MCF 10A (cell line): ENCODE measurements around the gene C2orf78. TPM values are rescaled to one million over a fixed set of nuclear protein-coding genes. Genes with fewer than 3 reads are reported as not detected.

Source experiments
- BruUV-seq: library from RNA; stranded (reverse); fragments of 400-500 nt; replicated peaks from 2 replicates; lab custom pipeline; 2021; lab: Mats Ljungman, UMichigan
- CTCF ChIA-PET: fragments of 300-600 bp; sonication (Branson Sonifier 250); formaldehyde crosslinking; extraction: SDS; loops from one replicate; lab custom pipeline; 2021; ENCODE audit warnings: antibody characterized with exemption, inconsistent platforms; lab: Yijun Ruan, JAX
- POLR2A ChIA-PET: fragments of 300-600, 350-650 bp; sonication (Branson Sonifier 250); formaldehyde crosslinking; extraction: SDS; loops from one replicate; lab custom pipeline; 2020; ENCODE audit warnings: antibody characterized with exemption, inconsistent platforms; lab: Yijun Ruan, JAX
- DNase-seq: peaks from one replicate; pipeline ENCODE4 v3.0.0-alpha.2; 2018; ENCODE audit not compliant: unreplicated experiment
- H3K27ac Mint-ChIP-seq: one replicate; pipeline ENCODE4 v1.8.0; 2022; ENCODE audit warnings: mild to moderate bottlenecking, low read depth, mixed read lengths; ENCODE audit not compliant: unreplicated experiment
- H3K27me3 Mint-ChIP-seq: one replicate; pipeline ENCODE4 v1.8.0; 2022; ENCODE audit warnings: mixed read lengths; ENCODE audit not compliant: insufficient read depth, unreplicated experiment
- H3K36me3 Mint-ChIP-seq: one replicate; pipeline ENCODE4 v1.8.0; 2022; ENCODE audit warnings: mild to moderate bottlenecking, moderate library complexity, mixed read lengths; ENCODE audit not compliant: insufficient read depth, unreplicated experiment
- H3K4me1 Mint-ChIP-seq: one replicate; pipeline ENCODE4 v1.8.0; 2022; ENCODE audit warnings: mixed read lengths; ENCODE audit not compliant: insufficient read depth, unreplicated experiment
- H3K4me3 Mint-ChIP-seq: one replicate; pipeline ENCODE4 v1.8.0; 2022; ENCODE audit warnings: mild to moderate bottlenecking, moderate library complexity, mixed read lengths; ENCODE audit not compliant: unreplicated experiment
- H3K9me3 Mint-ChIP-seq: one replicate; pipeline ENCODE4 v1.8.0; 2022; ENCODE audit warnings: mixed read lengths; ENCODE audit not compliant: unreplicated experiment
- intact Hi-C: fragments of 100-400 bp; cut with micrococcal nuclease; formaldehyde crosslinking; loops from 2 replicates; pipeline ENCODE4 v1.14.1; 2022
- total RNA-seq: library from RNA; stranded (reverse); gene quantifications from 2 replicates; pipeline ENCODE4 v1.2.3, GENCODE V29; 2022
- TF ChIP-seq, protein P1 (sequence below): fragments of 200-600 bp; IDR thresholded peaks from one replicate; pipeline ENCODE4 v1.8.0; 2022; ENCODE audit warnings: antibody characterized with exemption, mild to moderate bottlenecking; ENCODE audit not compliant: unreplicated experiment

Gene C2orf78
- total RNA-seq, 1 experiment from 2014 or later = not detected

DNA sequence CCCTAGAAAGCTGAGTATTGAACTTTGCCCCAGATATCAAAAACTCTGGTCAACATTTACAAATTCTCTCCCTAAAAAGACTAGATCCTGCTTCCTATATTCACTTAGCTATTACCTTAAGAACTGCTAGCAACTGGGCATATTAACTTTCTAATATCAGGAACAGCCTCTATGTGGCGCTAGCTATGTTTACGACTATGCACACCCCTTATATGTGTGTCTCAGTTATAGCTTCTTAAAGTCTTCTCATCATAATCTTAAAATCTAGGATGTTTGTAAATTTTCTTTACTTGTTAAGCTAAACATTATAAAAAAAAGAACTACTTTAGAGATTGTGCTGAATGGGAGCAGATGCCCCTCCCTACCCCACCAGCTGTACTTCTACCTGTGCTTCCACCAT is 43.0 kb downstream of the C2orf78 start:
- Mint-ChIP-seq H3K4me1 (peaks cover 28% of the 10 kb centered on the region), H3K27me3 (no peaks in the 10 kb centered on the region), H3K27ac (no peak overlapping the region), H3K36me3 (peaks cover 7% of the 10 kb centered on the region), H3K4me3 (no peak overlapping the region), H3K9me3 (no peaks in the 10 kb centered on the region)
- intact Hi-C loops = no loop called here
- TF ChIP-seq, protein P1, sequence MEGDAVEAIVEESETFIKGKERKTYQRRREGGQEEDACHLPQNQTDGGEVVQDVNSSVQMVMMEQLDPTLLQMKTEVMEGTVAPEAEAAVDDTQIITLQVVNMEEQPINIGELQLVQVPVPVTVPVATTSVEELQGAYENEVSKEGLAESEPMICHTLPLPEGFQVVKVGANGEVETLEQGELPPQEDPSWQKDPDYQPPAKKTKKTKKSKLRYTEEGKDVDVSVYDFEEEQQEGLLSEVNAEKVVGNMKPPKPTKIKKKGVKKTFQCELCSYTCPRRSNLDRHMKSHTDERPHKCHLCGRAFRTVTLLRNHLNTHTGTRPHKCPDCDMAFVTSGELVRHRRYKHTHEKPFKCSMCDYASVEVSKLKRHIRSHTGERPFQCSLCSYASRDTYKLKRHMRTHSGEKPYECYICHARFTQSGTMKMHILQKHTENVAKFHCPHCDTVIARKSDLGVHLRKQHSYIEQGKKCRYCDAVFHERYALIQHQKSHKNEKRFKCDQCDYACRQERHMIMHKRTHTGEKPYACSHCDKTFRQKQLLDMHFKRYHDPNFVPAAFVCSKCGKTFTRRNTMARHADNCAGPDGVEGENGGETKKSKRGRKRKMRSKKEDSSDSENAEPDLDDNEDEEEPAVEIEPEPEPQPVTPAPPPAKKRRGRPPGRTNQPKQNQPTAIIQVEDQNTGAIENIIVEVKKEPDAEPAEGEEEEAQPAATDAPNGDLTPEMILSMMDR = peak; percentile 23
- peak; percentile 51 for DNase-seq
- ChIA-PET CTCF (interaction anchor here (0.6 to 7.4 kb wide), 19 partner anchors 12 to 564 kb away, joined by 3 to 137 read pairs (median 3); partner anchors contain the start of genes BOLA3 and TPRKB), POLR2A (interaction anchor here (0.6 to 1.2 kb wide), 5 partner anchors 19 to 613 kb away, joined by 3 to 4 read pairs (median 3); partner anchors contain the start of gene MOB1A)
- no TSS peak for BruUV-seq

DNA sequence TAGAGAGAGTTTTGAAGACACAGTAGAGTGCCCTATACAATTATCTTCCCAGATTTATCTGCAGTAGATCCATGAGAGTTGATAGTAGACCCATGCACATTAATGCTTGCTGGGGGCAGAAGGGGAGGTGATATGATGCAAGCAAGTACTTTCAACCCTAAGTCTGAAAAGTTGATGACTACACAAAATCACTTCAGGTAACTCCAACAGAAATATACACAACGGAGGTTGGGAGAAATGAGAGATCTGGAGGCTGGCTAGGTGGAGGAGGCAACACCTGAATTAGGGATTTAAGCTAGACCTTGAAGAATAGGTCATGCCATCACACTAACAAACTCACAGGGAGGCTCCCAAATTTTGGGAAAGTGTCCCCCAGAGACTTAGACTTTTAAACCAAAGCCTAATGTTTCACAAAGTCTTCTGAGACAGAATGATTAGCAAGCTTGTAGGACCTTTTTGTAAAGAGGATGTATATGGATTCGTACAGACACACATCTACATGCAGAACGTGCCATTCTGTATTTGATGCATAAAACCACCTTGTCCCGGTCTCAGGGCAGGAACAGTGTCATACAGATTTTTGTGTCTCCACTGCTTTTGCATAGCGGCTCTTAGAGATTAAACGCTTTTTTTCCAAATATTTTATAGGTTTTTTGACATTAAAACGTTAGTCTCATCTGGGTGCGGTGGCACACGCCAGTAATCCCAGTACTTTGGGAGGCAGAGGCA is 43.8 kb downstream of the C2orf78 start:
- peaks cover 15% of the 10 kb centered on the region for H3K36me3 Mint-ChIP-seq
- DNase-seq = no peak
- intact Hi-C loops = loop anchor here (2.0 kb wide), 1 partner anchor 155 kb away; no protein-coding TSS in a partner anchor
- TF ChIP-seq, protein P1 = no peak
- no peaks in the 10 kb centered on the region for H3K27me3 Mint-ChIP-seq
- peak overlapping the region; percentile 98 for H3K27ac Mint-ChIP-seq
- H3K9me3 Mint-ChIP-seq = no peaks in the 10 kb centered on the region
- ChIA-PET POLR2A (interaction anchor here (0.5 to 1.7 kb wide), 34 partner anchors 10 to 612 kb away, joined by 3 to 21 read pairs (median 5); partner anchors contain the start of genes DGUOK, DUSP11, MOB1A and MTHFD2), CTCF (interaction anchor here (0.6 to 7.4 kb wide), 18 partner anchors 11 to 571 kb away, joined by 3 to 137 read pairs (median 4); partner anchors contain the start of gene BOLA3)
- H3K4me1 Mint-ChIP-seq = peaks cover 33% of the 10 kb centered on the region
- BruUV-seq = no TSS peak
- H3K4me3 Mint-ChIP-seq = peak overlapping the region; percentile 6

DNA sequence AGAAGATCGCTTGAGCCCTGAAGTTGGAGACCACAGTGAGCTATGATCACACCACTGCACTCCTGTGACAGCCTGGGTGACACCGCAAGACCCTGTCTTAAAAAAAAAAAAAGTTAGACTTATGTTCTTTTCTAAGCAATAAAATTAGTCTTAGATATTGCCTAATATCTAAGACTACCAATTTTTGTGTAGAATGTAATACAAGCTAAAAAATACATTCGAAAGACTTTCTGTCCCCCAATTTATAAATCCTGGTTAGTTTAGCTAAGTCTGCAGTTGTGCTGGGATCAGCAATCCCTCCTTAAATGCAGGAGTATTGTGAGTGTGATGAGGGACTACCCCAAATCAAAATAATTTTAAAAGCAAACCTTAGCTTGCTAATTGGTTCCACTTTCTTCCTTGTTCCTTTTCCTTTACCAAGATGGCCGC is 44.4 kb downstream of the C2orf78 start:
- H3K36me3 Mint-ChIP-seq = peaks cover 20% of the 10 kb centered on the region
- no TSS peak for BruUV-seq
- H3K27ac Mint-ChIP-seq = peak overlapping the region; percentile 98
- CTCF ChIA-PET = interaction anchor here (0.6 to 7.4 kb wide), 15 partner anchors 26 to 571 kb away, joined by 3 to 137 read pairs (median 3); partner anchors contain the start of gene BOLA3
- DNase-seq = no peak
- no peaks in the 10 kb centered on the region for H3K27me3 Mint-ChIP-seq
- intact Hi-C loops = loop anchor here (2.0 kb wide), 1 partner anchor 154 kb away; no protein-coding TSS in a partner anchor
- POLR2A ChIA-PET = interaction anchor here (0.6 to 1.7 kb wide), 38 partner anchors 9 to 506 kb away, joined by 3 to 21 read pairs (median 5); partner anchors contain the start of genes DGUOK, DUSP11, MOB1A and MTHFD2
- TF ChIP-seq, protein P1 = no peak
- H3K9me3 Mint-ChIP-seq = no peaks in the 10 kb centered on the region
- H3K4me3 Mint-ChIP-seq = peak overlapping the region; percentile 82
- peaks cover 33% of the 10 kb centered on the region for H3K4me1 Mint-ChIP-seq
